ENCODE data around the gene AATK. TPM values are rescaled to one million over a fixed set of nuclear protein-coding genes. Genes with fewer than 3 reads are reported as not detected.

The AATK gene
- total and polyA plus RNA-seq, 2 experiments from 2014 or later: 1.1 to 5.0 TPM

DNA sequence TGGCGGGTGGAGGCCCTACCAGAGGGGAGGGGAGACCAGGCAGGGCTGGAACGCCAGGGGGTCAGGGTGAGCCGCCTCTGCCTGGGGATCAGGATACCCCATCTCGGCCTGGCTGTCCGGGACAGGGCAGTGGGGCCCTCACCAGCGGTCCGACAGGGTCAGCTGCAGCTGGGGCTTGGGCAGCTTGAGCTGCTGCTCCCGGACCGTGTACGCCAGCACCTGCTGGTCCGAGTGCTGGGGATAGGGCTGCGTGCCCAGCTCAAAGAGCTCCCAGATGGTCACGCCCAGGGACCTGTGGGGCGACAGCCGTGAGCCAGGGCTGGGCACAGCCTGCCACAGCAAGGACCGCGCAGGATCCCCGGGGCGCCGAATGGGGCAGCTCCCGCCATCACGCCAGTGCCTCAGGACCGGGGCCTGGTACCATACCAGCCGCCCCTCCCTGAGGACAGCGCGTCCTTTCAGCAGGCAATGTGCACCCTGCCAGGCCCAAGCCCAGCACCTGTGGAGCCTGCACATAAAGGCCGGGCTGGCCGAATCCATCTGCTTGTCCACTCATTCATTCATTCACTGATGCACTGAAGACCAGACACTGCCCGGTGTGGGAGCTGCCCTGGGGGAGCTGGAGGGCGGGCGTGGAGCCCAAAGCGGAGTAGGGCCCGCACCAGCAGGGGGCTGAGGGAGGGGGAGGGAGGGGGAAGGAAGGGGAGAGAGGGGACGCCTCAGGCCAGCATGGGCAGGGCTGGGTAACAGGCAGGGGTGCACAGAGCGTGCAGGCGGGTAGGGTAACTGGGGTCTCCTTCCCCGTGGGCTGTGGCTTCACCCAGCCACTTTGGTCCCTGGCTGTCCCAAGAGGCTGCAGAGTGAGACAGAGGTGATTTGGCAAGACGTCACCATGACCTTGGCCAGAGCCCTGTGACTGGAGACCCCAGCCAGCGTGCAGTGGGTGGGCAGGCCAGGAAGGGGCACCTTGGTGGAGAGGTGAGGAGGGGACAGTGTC is 42.7 kb downstream of the AATK start:
- H3K4me1 Mint-ChIP-seq: no peaks in the 10 kb centered on the region
- H3K36me3 Mint-ChIP-seq (ENCODE audit: low read depth): no peaks in the 10 kb centered on the region
- no peak overlapping the region for H3K4me3 Mint-ChIP-seq
- Histone ChIP-seq H3F3A (replicated peaks; ENCODE audit: low read depth) (no peaks in the 10 kb centered on the region), H3K4me3 (no peak overlapping the region), H3K36me3 (ENCODE audit: insufficient read depth) (no peaks in the 10 kb centered on the region), H4K20me1 (replicated peaks; ENCODE audit: insufficient read depth) (no peaks in the 10 kb centered on the region), H3K4me1 (ENCODE audit: insufficient read depth) (no peaks in the 10 kb centered on the region), H3K79me2 (replicated peaks; ENCODE audit: insufficient read depth) (no peaks in the 10 kb centered on the region), H3K27ac (ENCODE audit: low read depth) (no peak overlapping the region), H3K4me2 (no peak overlapping the region), H3K9me2 (ENCODE audit: insufficient read depth) (no peaks in the 10 kb centered on the region), H3K27me3 (ENCODE audit: insufficient read depth) (no peaks in the 10 kb centered on the region), H2AFZ (no peak overlapping the region)
- peaks cover 9% of the 10 kb centered on the region for H3K27me3 Mint-ChIP-seq (ENCODE audit: insufficient read depth, low read depth, poor library complexity)
- TF ChIP-seq, protein P1, sequence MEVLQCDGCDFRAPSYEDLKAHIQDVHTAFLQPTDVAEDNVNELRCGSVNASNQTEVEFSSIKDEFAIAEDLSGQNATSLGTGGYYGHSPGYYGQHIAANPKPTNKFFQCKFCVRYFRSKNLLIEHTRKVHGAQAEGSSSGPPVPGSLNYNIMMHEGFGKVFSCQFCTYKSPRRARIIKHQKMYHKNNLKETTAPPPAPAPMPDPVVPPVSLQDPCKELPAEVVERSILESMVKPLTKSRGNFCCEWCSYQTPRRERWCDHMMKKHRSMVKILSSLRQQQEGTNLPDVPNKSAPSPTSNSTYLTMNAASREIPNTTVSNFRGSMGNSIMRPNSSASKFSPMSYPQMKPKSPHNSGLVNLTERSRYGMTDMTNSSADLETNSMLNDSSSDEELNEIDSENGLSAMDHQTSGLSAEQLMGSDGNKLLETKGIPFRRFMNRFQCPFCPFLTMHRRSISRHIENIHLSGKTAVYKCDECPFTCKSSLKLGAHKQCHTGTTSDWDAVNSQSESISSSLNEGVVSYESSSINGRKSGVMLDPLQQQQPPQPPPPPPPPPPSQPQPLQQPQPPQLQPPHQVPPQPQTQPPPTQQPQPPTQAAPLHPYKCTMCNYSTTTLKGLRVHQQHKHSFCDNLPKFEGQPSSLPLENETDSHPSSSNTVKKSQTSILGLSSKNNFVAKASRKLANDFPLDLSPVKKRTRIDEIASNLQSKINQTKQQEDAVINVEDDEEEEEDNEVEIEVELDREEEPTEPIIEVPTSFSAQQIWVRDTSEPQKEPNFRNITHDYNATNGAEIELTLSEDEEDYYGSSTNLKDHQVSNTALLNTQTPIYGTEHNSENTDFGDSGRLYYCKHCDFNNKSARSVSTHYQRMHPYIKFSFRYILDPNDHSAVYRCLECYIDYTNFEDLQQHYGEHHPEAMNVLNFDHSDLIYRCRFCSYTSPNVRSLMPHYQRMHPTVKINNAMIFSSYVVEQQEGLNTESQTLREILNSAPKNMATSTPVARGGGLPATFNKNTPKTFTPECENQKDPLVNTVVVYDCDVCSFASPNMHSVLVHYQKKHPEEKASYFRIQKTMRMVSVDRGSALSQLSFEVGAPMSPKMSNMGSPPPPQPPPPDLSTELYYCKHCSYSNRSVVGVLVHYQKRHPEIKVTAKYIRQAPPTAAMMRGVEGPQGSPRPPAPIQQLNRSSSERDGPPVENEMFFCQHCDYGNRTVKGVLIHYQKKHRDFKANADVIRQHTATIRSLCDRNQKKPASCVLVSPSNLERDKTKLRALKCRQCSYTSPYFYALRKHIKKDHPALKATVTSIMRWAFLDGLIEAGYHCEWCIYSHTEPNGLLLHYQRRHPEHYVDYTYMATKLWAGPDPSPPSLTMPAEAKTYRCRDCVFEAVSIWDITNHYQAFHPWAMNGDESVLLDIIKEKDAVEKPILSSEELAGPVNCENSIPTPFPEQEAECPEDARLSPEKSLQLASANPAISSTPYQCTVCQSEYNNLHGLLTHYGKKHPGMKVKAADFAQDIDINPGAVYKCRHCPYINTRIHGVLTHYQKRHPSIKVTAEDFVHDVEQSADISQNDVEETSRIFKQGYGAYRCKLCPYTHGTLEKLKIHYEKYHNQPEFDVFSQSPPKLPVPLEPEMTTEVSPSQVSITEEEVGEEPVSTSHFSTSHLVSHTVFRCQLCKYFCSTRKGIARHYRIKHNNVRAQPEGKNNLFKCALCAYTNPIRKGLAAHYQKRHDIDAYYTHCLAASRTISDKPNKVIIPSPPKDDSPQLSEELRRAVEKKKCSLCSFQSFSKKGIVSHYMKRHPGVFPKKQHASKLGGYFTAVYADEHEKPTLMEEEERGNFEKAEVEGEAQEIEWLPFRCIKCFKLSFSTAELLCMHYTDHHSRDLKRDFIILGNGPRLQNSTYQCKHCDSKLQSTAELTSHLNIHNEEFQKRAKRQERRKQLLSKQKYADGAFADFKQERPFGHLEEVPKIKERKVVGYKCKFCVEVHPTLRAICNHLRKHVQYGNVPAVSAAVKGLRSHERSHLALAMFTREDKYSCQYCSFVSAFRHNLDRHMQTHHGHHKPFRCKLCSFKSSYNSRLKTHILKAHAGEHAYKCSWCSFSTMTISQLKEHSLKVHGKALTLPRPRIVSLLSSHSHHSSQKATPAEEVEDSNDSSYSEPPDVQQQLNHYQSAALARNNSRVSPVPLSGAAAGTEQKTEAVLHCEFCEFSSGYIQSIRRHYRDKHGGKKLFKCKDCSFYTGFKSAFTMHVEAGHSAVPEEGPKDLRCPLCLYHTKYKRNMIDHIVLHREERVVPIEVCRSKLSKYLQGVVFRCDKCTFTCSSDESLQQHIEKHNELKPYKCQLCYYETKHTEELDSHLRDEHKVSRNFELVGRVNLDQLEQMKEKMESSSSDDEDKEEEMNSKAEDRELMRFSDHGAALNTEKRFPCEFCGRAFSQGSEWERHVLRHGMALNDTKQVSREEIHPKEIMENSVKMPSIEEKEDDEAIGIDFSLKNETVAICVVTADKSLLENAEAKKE (CRISPR knock-in tag; IDR thresholded peaks at IDR 0.05): no peak
- TF ChIP-seq NANOG (IDR thresholded peaks at IDR 0.05; ENCODE audit: borderline replicate concordance): no peak
- TF ChIP-seq EZH2 (IDR thresholded peaks at IDR 0.05; ENCODE audit: low read depth, unreplicated experiment): no peak
- no peak for TF ChIP-seq CTCF (conservative IDR thresholded peaks at IDR 0.05; ENCODE audit: low read depth in 2 of 2)
- TF ChIP-seq, protein P2, sequence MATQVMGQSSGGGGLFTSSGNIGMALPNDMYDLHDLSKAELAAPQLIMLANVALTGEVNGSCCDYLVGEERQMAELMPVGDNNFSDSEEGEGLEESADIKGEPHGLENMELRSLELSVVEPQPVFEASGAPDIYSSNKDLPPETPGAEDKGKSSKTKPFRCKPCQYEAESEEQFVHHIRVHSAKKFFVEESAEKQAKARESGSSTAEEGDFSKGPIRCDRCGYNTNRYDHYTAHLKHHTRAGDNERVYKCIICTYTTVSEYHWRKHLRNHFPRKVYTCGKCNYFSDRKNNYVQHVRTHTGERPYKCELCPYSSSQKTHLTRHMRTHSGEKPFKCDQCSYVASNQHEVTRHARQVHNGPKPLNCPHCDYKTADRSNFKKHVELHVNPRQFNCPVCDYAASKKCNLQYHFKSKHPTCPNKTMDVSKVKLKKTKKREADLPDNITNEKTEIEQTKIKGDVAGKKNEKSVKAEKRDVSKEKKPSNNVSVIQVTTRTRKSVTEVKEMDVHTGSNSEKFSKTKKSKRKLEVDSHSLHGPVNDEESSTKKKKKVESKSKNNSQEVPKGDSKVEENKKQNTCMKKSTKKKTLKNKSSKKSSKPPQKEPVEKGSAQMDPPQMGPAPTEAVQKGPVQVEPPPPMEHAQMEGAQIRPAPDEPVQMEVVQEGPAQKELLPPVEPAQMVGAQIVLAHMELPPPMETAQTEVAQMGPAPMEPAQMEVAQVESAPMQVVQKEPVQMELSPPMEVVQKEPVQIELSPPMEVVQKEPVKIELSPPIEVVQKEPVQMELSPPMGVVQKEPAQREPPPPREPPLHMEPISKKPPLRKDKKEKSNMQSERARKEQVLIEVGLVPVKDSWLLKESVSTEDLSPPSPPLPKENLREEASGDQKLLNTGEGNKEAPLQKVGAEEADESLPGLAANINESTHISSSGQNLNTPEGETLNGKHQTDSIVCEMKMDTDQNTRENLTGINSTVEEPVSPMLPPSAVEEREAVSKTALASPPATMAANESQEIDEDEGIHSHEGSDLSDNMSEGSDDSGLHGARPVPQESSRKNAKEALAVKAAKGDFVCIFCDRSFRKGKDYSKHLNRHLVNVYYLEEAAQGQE (IDR thresholded peaks at IDR 0.05; ENCODE audit: unreplicated experiment): no peak
- TF ChIP-seq EZH2phosphoT487 (IDR thresholded peaks at IDR 0.05; ENCODE audit: unreplicated experiment): no peak
- no peak for TF ChIP-seq JUNB (IDR thresholded peaks at IDR 0.05; ENCODE audit: unreplicated experiment)
- no peaks in the 10 kb centered on the region for H3K9me3 Mint-ChIP-seq
- H3K27ac Mint-ChIP-seq: no peak overlapping the region
- ATAC-seq (no peak), DNase-seq (ENCODE audit: low spot score) (no peak)

All from GM23338 (cell line).